Measurements from ENCODE around the gene DNAJC6. TPM values are rescaled to one million over a fixed set of nuclear protein-coding genes. Genes with fewer than 3 reads are reported as not detected.

The DNAJC6 gene
- total RNA-seq, 1 experiment from 2014 or later = 3.1 TPM

- intact Hi-C loops (cut with micrococcal nuclease; ENCODE audit: unreplicated experiment) = no loop called here
- Mint-ChIP-seq H3K27ac (ENCODE audit: unreplicated experiment) (no peak overlapping the region), H3K36me3 (ENCODE audit: insufficient read depth, unreplicated experiment) (no peaks in the 10 kb centered on the region), H3K27me3 (ENCODE audit: unreplicated experiment) (no peaks in the 10 kb centered on the region), H3K9me3 (ENCODE audit: low read depth, unreplicated experiment) (no peaks in the 10 kb centered on the region), H3K4me3 (ENCODE audit: low read depth, unreplicated experiment) (no peak overlapping the region), H3K4me1 (ENCODE audit: low read depth, unreplicated experiment) (peaks cover 8% of the 10 kb centered on the region)
- BruUV-seq (replicated peaks) = no TSS peak
- no peak for DNase-seq
- no peak for TF ChIP-seq CTCF (IDR thresholded peaks at IDR 0.05; ENCODE audit: unreplicated experiment)
- CTCF ChIA-PET = interaction anchor here (1.2 kb wide), 1 partner anchor 125 kb away, joined by 3 read pairs; no protein-coding TSS in a partner anchor
Observed at GRCh38 chr1:65299328-65299727, 10.0 kb upstream of the DNAJC6 start.

GRCh38 chr1:65308781-65309303 lies 501 bp upstream of the DNAJC6 start:
- CTCF ChIA-PET = interaction anchor here (0.6 to 1.8 kb wide), 8 partner anchors 12 to 1465 kb away, joined by 3 to 9 read pairs (median 4); partner anchors contain the start of genes LEPR and LEPROT
- no peak for TF ChIP-seq CTCF (IDR thresholded peaks at IDR 0.05; ENCODE audit: unreplicated experiment)
- intact Hi-C loops (cut with micrococcal nuclease; ENCODE audit: unreplicated experiment) = no loop called here
- Mint-ChIP-seq H3K27me3 (ENCODE audit: unreplicated experiment) (no peaks in the 10 kb centered on the region), H3K4me3 (ENCODE audit: low read depth, unreplicated experiment) (peak overlapping the region; percentile 72), H3K4me1 (ENCODE audit: low read depth, unreplicated experiment) (no peaks in the 10 kb centered on the region), H3K36me3 (ENCODE audit: insufficient read depth, unreplicated experiment) (peaks cover 7% of the 10 kb centered on the region), H3K9me3 (ENCODE audit: low read depth, unreplicated experiment) (no peaks in the 10 kb centered on the region), H3K27ac (ENCODE audit: unreplicated experiment) (no peak overlapping the region)
- DNase-seq = no peak
- BruUV-seq (replicated peaks) = no TSS peak

- CTCF ChIA-PET = interaction anchor here (1.0 to 1.8 kb wide), 5 partner anchors 10 to 377 kb away, joined by 3 to 6 read pairs (median 4); partner anchors contain the start of genes LEPR and LEPROT
- Mint-ChIP-seq H3K4me3 (ENCODE audit: low read depth, unreplicated experiment) (peak overlapping the region; percentile 72), H3K4me1 (ENCODE audit: low read depth, unreplicated experiment) (no peaks in the 10 kb centered on the region), H3K36me3 (ENCODE audit: insufficient read depth, unreplicated experiment) (peaks cover 7% of the 10 kb centered on the region), H3K9me3 (ENCODE audit: low read depth, unreplicated experiment) (no peaks in the 10 kb centered on the region), H3K27ac (ENCODE audit: unreplicated experiment) (no peak overlapping the region), H3K27me3 (ENCODE audit: unreplicated experiment) (no peaks in the 10 kb centered on the region)
- TF ChIP-seq CTCF (IDR thresholded peaks at IDR 0.05; ENCODE audit: unreplicated experiment) = no peak
- DNase-seq = no peak
- intact Hi-C loops (cut with micrococcal nuclease; ENCODE audit: unreplicated experiment) = loop anchor here (5.0 kb wide), 1 partner anchor 107 kb away; no protein-coding TSS in a partner anchor
- no TSS peak for BruUV-seq (replicated peaks)
Observed at GRCh38 chr1:65310078-65310587, 790 bp downstream of the DNAJC6 start.

- CTCF ChIA-PET = no interaction called here
Observed at GRCh38 chr1:65311760-65312159, 2.4 kb downstream of the DNAJC6 start.

More at GRCh38 chr1:65311760-65312159, 2.4 kb downstream of the DNAJC6 start:
- no peaks in the 10 kb centered on the region for H3K9me3 Mint-ChIP-seq (ENCODE audit: low read depth, unreplicated experiment)
- H3K27me3 Mint-ChIP-seq (ENCODE audit: unreplicated experiment) = no peaks in the 10 kb centered on the region
- DNase-seq = no peak
- peaks cover 7% of the 10 kb centered on the region for H3K36me3 Mint-ChIP-seq (ENCODE audit: insufficient read depth, unreplicated experiment)
- H3K27ac Mint-ChIP-seq (ENCODE audit: unreplicated experiment) = no peak overlapping the region
- no peak overlapping the region for H3K4me3 Mint-ChIP-seq (ENCODE audit: low read depth, unreplicated experiment)
- no TSS peak for BruUV-seq (replicated peaks)
- TF ChIP-seq CTCF (IDR thresholded peaks at IDR 0.05; ENCODE audit: unreplicated experiment) = no peak
- intact Hi-C loops (cut with micrococcal nuclease; ENCODE audit: unreplicated experiment) = loop anchor here (5.0 kb wide), 1 partner anchor 106 kb away; no protein-coding TSS in a partner anchor
- no peaks in the 10 kb centered on the region for H3K4me1 Mint-ChIP-seq (ENCODE audit: low read depth, unreplicated experiment)

Measured in Calu3 (cell line).